KG1 (cell line): ENCODE measurements around the gene CUL4B.
"Not testable (repeated sequence)": the region's sequence is repeated elsewhere in the genome, so short reads cannot be mapped to it uniquely, and the experiment has no call there.

Experiments used
- DNase-seq: peaks from one replicate; lab custom pipeline; 2025; lab: John Stamatoyannopoulos, UW

The CUL4B gene

GRCh38 chrX:120522820-120523219 lies 37.9 kb downstream of the CUL4B start:
- no peak for DNase-seq

GRCh38 chrX:120517936-120518335 lies 42.8 kb downstream of the CUL4B start:
- no peak for DNase-seq

- DNase-seq: no peak
Observed at GRCh38 chrX:120514236-120514635, 46.5 kb downstream of the CUL4B start.

- DNase-seq: no peak
Observed at GRCh38 chrX:120512627-120513026, 48.1 kb downstream of the CUL4B start.

GRCh38 chrX:120512222-120512621 lies 48.5 kb downstream of the CUL4B start:
- no peak for DNase-seq

GRCh38 chrX:120504569-120504968 lies 56.2 kb downstream of the CUL4B start:
- no peak for DNase-seq

- DNase-seq: no peak
Observed at GRCh38 chrX:120499301-120500072, 61.3 kb downstream of the CUL4B start.

- not testable (repeated sequence) for DNase-seq
Observed at GRCh38 chrX:120490119-120490518, 70.6 kb downstream of the CUL4B start.

GRCh38 chrX:120486786-120487185 lies 74.0 kb downstream of the CUL4B start:
- DNase-seq: no peak

- DNase-seq: peak; percentile 56
Observed at GRCh38 chrX:120485638-120486520, 74.9 kb downstream of the CUL4B start.

- DNase-seq: peak; percentile 28
Observed at GRCh38 chrX:120485315-120485637, 75.5 kb downstream of the CUL4B start.

- no peak for DNase-seq
Observed at GRCh38 chrX:120477453-120477852, 83.3 kb downstream of the CUL4B start.

- no peak for DNase-seq
Observed at GRCh38 chrX:120476714-120477113, 84.0 kb downstream of the CUL4B start.

GRCh38 chrX:120475447-120475846 lies 85.3 kb downstream of the CUL4B start:
- DNase-seq: not testable (repeated sequence)
